LNCaP clone FGC (cell line): Measurements from ENCODE around the gene UPF2.

Experiments
- DNase-seq: peaks from one replicate; pipeline ENCODE4 v3.0.0-alpha.2; 2011; ENCODE audit warnings: low read depth
- H3K4me3 ChIP-seq: 2 replicates; pipeline ENCODE4 v1.5.1; 2011; ENCODE audit warnings: mild to moderate bottlenecking, low read depth, low read length, control low read depth
- TF ChIP-seq, protein P1 (sequence below): IDR thresholded peaks from 2 replicates; pipeline ENCODE4 v1.5.1; 2012; ENCODE audit warnings: mild to moderate bottlenecking; ENCODE audit not compliant: control insufficient read depth, insufficient read depth; ENCODE audit errors: extremely low read depth

Gene UPF2

DNA sequence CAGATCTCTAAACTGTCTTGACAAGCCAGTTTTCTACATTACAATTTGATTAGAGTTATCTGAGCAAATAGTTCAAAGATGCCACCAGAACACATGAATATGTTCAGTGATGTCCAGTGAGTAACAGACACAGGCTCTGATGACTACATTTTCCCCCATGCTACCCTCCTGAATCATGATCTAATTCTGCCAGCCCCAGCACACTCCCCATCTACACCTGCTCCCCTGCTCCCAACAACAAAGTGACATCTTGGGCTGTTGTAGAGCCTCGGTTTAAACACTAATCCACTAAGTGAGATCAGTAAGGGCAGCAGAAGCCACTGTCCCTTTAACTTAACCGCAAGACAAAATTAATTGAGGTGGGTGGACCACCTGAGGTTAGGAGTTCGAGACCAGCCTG, 114.9 kb downstream of the UPF2 start:
- H3K4me3 ChIP-seq = no peak overlapping the region
- TF ChIP-seq, protein P1, sequence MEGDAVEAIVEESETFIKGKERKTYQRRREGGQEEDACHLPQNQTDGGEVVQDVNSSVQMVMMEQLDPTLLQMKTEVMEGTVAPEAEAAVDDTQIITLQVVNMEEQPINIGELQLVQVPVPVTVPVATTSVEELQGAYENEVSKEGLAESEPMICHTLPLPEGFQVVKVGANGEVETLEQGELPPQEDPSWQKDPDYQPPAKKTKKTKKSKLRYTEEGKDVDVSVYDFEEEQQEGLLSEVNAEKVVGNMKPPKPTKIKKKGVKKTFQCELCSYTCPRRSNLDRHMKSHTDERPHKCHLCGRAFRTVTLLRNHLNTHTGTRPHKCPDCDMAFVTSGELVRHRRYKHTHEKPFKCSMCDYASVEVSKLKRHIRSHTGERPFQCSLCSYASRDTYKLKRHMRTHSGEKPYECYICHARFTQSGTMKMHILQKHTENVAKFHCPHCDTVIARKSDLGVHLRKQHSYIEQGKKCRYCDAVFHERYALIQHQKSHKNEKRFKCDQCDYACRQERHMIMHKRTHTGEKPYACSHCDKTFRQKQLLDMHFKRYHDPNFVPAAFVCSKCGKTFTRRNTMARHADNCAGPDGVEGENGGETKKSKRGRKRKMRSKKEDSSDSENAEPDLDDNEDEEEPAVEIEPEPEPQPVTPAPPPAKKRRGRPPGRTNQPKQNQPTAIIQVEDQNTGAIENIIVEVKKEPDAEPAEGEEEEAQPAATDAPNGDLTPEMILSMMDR = no peak
- DNase-seq = no peak

DNA sequence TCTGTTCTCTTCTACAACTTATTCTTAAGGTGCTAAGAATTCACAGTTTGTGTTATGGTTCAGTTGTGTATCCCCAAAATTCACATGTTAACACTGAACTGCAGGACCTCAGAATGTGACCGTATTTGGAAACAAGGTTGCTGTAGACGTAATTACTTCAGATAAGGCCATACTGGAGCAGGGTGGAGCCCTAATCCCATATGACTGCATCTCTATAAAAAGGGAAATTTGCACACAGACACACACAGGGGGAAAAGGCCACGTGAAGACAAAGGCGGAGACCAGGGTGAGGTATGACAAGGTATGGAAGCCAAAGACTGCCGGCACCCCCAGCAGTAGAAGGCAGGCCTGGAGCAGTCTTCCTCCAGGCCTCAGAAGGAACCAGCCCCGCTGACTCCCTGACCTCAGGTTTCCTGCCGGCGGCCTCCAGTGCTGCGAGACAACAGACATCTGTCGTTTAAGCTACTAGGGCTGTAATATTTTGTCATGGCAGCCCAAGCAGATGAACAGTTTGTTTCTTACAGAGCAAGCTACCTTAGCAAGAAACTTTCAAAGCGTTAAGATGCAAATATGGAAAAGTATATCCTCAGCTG, 120.7 kb downstream of the UPF2 start:
- TF ChIP-seq, protein P1 = no peak
- no peak for DNase-seq
- H3K4me3 ChIP-seq = no peak overlapping the region

DNA sequence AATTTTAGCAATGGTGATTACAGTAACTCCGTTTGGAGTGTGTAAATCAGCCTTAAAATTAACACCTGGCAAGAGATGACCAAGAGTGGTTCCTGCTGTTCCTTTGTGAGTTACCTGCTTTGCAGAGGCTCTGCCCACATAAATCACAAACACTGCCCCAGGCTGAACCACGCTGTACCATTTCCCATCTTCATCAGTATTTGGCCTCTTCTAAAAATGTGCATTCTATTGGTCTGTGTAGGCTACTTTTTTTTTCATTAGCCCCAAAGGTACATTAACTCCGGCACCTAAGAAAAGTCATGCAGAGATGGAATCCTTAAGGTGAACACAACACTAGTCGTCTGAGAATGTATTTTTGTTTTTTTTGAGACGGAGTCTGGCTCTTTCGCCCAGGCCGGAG, 123.3 kb downstream of the UPF2 start:
- DNase-seq = no peak
- TF ChIP-seq, protein P1 = no peak
- no peak overlapping the region for H3K4me3 ChIP-seq

DNA sequence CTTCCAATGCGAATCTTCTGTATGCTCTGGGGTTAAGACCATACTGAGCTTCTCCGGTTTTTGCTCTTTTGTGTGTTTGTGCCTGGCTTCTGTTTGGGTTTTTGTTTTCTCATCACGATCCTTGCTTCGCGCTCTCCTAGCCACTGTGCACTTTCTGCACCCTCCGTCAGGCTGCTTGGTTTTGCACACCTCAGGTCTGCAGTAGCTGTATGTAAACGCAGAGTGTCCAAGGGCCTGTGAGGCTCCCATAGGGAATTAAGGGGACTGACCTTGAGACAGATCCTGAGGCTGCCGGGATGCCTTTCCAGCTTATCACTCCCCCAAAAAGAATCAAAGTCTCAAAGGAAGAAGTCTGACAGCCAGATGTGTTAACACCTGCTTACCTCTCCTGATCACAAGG, 124.2 kb downstream of the UPF2 start:
- no peak overlapping the region for H3K4me3 ChIP-seq
- no peak for DNase-seq
- TF ChIP-seq, protein P1 = no peak

DNA sequence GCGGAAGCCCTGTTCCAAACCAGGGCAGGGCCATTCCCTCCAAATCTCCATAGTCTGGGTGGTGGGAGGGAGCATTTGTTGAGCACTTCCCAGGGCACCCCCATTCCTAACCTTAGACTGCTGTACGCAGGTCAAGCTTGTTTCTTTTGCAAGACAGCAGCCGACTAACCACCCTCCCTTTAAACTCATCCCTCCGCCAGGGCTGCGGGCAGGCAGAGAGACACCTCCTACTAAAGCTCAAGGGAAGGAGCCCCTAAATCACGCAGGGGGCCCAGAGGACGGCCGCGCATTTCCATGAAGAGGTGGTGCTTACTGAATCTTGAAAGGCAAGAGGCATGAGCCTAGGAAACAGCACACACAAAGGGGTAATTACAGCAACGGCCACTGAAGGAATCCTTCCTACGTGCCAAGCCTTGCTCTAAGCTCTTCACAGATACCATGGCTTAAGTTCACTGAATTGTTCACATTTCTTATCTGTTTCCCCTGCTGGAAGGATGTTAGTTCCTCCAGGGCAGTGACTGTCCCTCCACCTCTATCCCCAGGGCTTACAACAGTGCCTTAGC, 129.4 kb downstream of the UPF2 start:
- no peak overlapping the region for H3K4me3 ChIP-seq
- TF ChIP-seq, protein P1 = no peak
- DNase-seq = no peak

DNA sequence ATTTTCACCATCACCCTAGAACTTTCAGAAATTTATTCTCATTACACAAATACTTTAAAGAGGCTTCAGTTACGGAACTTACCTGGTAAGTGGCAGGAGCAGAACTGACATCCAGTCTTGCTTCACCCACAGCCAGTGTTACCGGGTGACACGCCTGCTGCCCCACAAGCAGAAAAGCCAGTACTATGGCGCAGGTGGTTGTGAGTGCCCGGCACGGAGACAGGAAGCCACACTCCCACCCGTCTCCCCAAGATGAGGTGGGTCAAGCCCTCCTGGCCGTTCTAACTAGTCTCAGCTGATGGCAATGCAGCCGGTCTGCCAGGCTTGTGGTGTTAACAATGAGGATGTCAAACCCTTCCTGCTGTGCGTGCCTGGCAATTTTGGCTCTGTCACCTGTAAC, 132.5 kb downstream of the UPF2 start:
- TF ChIP-seq, protein P1 = no peak
- H3K4me3 ChIP-seq = no peak overlapping the region
- no peak for DNase-seq

DNA sequence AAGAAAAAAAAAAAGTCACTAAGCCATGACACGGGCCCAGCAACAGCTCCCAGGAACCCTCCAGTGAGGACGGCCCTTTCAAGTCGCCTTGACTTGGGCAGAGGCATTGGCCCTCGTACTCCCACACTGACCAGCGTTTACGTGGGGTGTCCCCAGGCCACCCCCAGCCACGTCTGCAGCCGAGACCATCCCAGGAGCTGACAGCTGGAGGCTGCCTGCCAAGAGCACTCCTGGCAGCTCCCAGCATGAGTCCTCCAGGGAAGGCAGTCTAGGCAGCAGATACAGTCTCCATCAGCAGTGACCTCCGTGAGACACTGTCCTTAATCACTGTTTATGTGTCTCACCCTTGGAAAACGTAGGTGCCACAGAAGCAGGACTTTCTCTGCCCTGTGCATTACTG, 133.0 kb downstream of the UPF2 start:
- H3K4me3 ChIP-seq = no peak overlapping the region
- TF ChIP-seq, protein P1 = no peak
- no peak for DNase-seq
